ENCODE data around the gene TMEM97. TPM values are rescaled to one million over a fixed set of nuclear protein-coding genes. Genes with fewer than 3 reads are reported as not detected.

TMEM97 gene
- total RNA-seq, 2 experiments from 2014 or later: 2.6 to 3.7 TPM

DNA sequence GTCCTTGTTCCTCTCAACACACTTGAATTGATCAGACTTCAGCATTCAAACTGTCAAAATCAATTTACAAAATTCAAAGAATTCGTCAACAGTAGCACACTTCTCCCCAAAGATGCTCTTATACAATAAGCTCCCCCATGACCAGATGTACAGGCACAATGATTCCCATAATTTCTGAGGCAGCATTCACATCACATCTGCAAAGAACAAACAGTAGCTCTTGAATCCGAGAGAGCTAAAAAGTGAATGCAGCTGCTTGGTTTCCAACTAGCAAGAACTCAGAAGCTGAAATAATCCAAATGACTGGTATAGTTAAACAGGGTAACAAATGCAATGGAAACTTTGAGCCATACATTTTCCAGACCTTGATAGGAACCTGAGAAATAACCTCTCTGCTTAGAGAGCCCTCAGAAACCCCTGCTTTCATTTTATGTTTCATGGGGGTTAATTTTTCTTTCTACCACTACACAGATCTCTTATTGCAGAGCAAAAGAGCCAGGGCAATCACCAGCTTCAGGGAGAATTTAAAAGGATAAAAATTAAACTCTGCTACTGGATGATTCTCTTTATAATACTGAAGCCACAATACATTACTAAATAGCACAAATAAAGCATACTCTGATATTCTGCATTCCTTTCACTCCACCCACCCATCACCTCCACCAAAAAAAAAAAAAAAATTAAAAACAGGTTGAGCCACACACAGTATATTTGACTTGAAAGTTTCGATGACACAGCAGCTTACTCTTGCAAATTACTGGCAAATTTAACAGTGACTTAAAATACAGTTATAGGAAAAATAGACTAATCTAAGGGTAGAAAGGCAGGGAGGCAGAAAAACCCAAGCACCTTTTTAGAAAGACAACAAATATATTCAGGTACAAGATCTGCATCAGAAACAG lies 23.1 kb upstream of the TMEM97 start:
- Mint-ChIP-seq H3K4me3 (no peak overlapping the region), H3K27me3 (peaks cover 33% of the 10 kb centered on the region), H3K27ac (no peak overlapping the region), H3K9me3 (no peaks in the 10 kb centered on the region), H3K4me1 (ENCODE audit: low read depth) (no peaks in the 10 kb centered on the region), H3K36me3 (ENCODE audit: low read depth) (no peaks in the 10 kb centered on the region)
- Histone ChIP-seq H3K36me3 (ENCODE audit: insufficient read depth, low read length) (no peaks in the 10 kb centered on the region), H3K27ac (ENCODE audit: low read depth in 1 of 2, low read length in 2 of 2) (no peak overlapping the region), H3K9me3 (ENCODE audit: control insufficient read depth in 1 of 2, insufficient read depth in 1 of 2, low read length in 2 of 2) (no peaks in the 10 kb centered on the region), H3K27me3 (ENCODE audit: control insufficient read depth in 1 of 2, insufficient read depth in 2 of 2, low read length in 2 of 2) (no peaks in the 10 kb centered on the region), H3K4me3 (ENCODE audit: low read length) (no peak overlapping the region), H3K4me1 (ENCODE audit: insufficient read depth, low read length) (no peaks in the 10 kb centered on the region)
- DNase-seq (no peak), ATAC-seq (ENCODE audit: poor library complexity) (no peak)
- ChIA-PET CTCF (no interaction called here), POLR2A (no interaction called here)
- intact Hi-C loops (cut with DNase I, micrococcal nuclease): no loop called here
- TF ChIP-seq, protein P1, sequence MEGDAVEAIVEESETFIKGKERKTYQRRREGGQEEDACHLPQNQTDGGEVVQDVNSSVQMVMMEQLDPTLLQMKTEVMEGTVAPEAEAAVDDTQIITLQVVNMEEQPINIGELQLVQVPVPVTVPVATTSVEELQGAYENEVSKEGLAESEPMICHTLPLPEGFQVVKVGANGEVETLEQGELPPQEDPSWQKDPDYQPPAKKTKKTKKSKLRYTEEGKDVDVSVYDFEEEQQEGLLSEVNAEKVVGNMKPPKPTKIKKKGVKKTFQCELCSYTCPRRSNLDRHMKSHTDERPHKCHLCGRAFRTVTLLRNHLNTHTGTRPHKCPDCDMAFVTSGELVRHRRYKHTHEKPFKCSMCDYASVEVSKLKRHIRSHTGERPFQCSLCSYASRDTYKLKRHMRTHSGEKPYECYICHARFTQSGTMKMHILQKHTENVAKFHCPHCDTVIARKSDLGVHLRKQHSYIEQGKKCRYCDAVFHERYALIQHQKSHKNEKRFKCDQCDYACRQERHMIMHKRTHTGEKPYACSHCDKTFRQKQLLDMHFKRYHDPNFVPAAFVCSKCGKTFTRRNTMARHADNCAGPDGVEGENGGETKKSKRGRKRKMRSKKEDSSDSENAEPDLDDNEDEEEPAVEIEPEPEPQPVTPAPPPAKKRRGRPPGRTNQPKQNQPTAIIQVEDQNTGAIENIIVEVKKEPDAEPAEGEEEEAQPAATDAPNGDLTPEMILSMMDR (IDR thresholded peaks at IDR 0.05): no peak

DNA sequence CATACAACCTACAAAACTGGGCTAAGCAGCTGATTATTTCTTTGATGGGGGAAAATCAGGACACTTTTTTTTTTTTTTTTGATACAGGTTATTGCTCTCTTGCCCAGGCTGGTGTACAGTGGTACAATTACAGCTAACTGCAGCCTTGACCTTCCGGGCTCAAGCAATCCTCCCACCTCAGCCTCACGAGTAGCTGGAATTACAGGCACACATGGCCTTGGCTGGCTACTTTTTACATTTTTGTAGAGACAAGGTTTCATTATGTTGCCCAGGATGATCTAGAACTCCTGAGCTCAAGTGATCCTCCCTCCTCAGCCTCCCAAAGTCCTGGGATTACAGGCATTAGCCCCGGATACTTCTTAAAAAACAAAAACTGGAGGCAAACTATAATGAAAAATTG lies 20.6 kb upstream of the TMEM97 start:
- intact Hi-C loops (cut with DNase I, micrococcal nuclease): no loop called here
- ATAC-seq (ENCODE audit: poor library complexity) (no peak), DNase-seq (no peak)
- Histone ChIP-seq H3K4me3 (ENCODE audit: low read length) (no peak overlapping the region), H3K27me3 (ENCODE audit: control insufficient read depth in 1 of 2, insufficient read depth in 2 of 2, low read length in 2 of 2) (no peaks in the 10 kb centered on the region), H3K4me1 (ENCODE audit: insufficient read depth, low read length) (no peaks in the 10 kb centered on the region), H3K36me3 (ENCODE audit: insufficient read depth, low read length) (no peaks in the 10 kb centered on the region), H3K27ac (ENCODE audit: low read depth in 1 of 2, low read length in 2 of 2) (no peak overlapping the region), H3K9me3 (ENCODE audit: control insufficient read depth in 1 of 2, insufficient read depth in 1 of 2, low read length in 2 of 2) (no peaks in the 10 kb centered on the region)
- Mint-ChIP-seq H3K27me3 (peaks cover 14% of the 10 kb centered on the region), H3K4me1 (ENCODE audit: low read depth) (no peaks in the 10 kb centered on the region), H3K36me3 (ENCODE audit: low read depth) (no peaks in the 10 kb centered on the region), H3K9me3 (no peaks in the 10 kb centered on the region), H3K27ac (no peak overlapping the region), H3K4me3 (no peak overlapping the region)
- POLR2A ChIA-PET: no interaction called here
- CTCF ChIA-PET: interaction anchor here (1.2 kb wide), 1 partner anchor 46 kb away, joined by 5 read pairs; no protein-coding TSS in a partner anchor
- TF ChIP-seq, protein P1 (IDR thresholded peaks at IDR 0.05): no peak

DNA sequence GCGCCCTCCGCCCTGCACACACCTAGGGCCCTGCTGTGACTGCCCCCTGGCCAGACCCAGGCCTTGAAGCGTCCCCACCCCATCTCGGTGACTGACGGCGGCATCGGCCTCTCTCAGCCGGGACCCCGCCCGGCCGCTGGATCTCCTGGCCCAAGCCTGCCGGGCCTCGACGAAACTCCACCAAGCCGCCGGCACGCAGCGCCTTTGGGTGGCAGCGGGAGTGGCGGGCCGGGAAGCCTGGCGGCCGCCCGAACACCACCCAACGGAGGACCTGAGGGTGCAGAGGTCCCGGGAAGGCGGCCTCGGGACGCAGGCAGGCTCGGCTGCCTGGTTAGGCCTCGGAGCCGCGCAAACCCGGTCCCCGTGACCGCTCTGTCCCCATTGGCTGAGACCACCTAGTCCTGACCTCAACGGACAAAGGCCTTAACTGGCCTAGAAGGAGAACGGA lies 12.0 kb upstream of the TMEM97 start:
- CTCF ChIA-PET: interaction anchor here (1.3 kb wide), 1 partner anchor 26 kb away, joined by 3 read pairs; no protein-coding TSS in a partner anchor
- Histone ChIP-seq H3K9me3 (ENCODE audit: control insufficient read depth in 1 of 2, insufficient read depth in 1 of 2, low read length in 2 of 2) (peaks cover 0 to 8% of the 10 kb centered on the region in 2 experiments), H3K4me1 (ENCODE audit: insufficient read depth, low read length) (no peaks in the 10 kb centered on the region), H3K4me3 (ENCODE audit: low read length) (no peak overlapping the region), H3K36me3 (ENCODE audit: insufficient read depth, low read length) (no peaks in the 10 kb centered on the region), H3K27me3 (ENCODE audit: control insufficient read depth in 1 of 2, insufficient read depth in 2 of 2, low read length in 2 of 2) (peaks cover 14 to 21% of the 10 kb centered on the region in 2 experiments), H3K27ac (ENCODE audit: low read depth in 1 of 2, low read length in 2 of 2) (no peak overlapping the region)
- H3K4me3 Mint-ChIP-seq: no peak overlapping the region
- H3K4me1 Mint-ChIP-seq (ENCODE audit: low read depth): no peaks in the 10 kb centered on the region
- DNase-seq (no peak), ATAC-seq (ENCODE audit: poor library complexity) (no peak)
- TF ChIP-seq, protein P1 (IDR thresholded peaks at IDR 0.05): no peak
- POLR2A ChIA-PET: no interaction called here
- no peaks in the 10 kb centered on the region for H3K9me3 Mint-ChIP-seq
- H3K36me3 Mint-ChIP-seq (ENCODE audit: low read depth): no peaks in the 10 kb centered on the region
- peaks cover 34% of the 10 kb centered on the region for H3K27me3 Mint-ChIP-seq
- intact Hi-C loops (cut with DNase I, micrococcal nuclease): no loop called here
- no peak overlapping the region for H3K27ac Mint-ChIP-seq

Data from CD4-positive, alpha-beta T cell (primary cell).